Activated CD4-positive, alpha-beta T cell treated with anti-CD3 and anti-CD28 coated beads for 48 hours (primary cell): ENCODE measurements around the gene CAPN2.
"Not testable (repeated sequence)": the region's sequence is repeated elsewhere in the genome, so short reads cannot be mapped to it uniquely, and the experiment has no call there.

Experiments
- DNase-seq: peaks from one replicate; pipeline ENCODE4 v3.0.0-alpha.2; 2020

CAPN2 gene

GRCh38 chr1:223794136-223794880, 82.0 kb downstream of the CAPN2 start:
- no peak for DNase-seq

GRCh38 chr1:223796210-223796609, 83.9 kb downstream of the CAPN2 start:
- DNase-seq = no peak

GRCh38 chr1:223802032-223802431, 89.7 kb downstream of the CAPN2 start:
- no peak for DNase-seq

- no peak for DNase-seq
Observed at GRCh38 chr1:223802602-223803001, 90.3 kb downstream of the CAPN2 start.

GRCh38 chr1:223803211-223803610, 90.9 kb downstream of the CAPN2 start:
- no peak for DNase-seq

- not testable (repeated sequence) for DNase-seq
Observed at GRCh38 chr1:223809905-223810304, 97.6 kb downstream of the CAPN2 start.

GRCh38 chr1:223810586-223810985, 98.2 kb downstream of the CAPN2 start:
- no peak for DNase-seq

- DNase-seq = no peak
Observed at GRCh38 chr1:223811634-223812101, 99.3 kb downstream of the CAPN2 start.

- no peak for DNase-seq
Observed at GRCh38 chr1:223813645-223814044, 101.3 kb downstream of the CAPN2 start.

- DNase-seq = no peak
Observed at GRCh38 chr1:223815020-223815853, 102.9 kb downstream of the CAPN2 start.

- no peak for DNase-seq
Observed at GRCh38 chr1:223815865-223816264, 103.5 kb downstream of the CAPN2 start.

- DNase-seq = not testable (repeated sequence)
Observed at GRCh38 chr1:223817265-223817664, 104.9 kb downstream of the CAPN2 start.

- DNase-seq = no peak
Observed at GRCh38 chr1:223819730-223820514, 107.6 kb downstream of the CAPN2 start.

- DNase-seq = no peak
Observed at GRCh38 chr1:223820515-223820858, 108.1 kb downstream of the CAPN2 start.

- no peak for DNase-seq
Observed at GRCh38 chr1:223820971-223821370, 108.6 kb downstream of the CAPN2 start.

GRCh38 chr1:223824287-223824686, 111.9 kb downstream of the CAPN2 start:
- no peak for DNase-seq

- no peak for DNase-seq
Observed at GRCh38 chr1:223824712-223825111, 112.4 kb downstream of the CAPN2 start.
